Urinary bladder (tissue), 4 donors: Measurements from ENCODE around the gene GLIS2. TPM values are rescaled to one million over a fixed set of nuclear protein-coding genes. Genes with fewer than 3 reads are reported as not detected.
A peak's percentile ranks its signal among the peaks of the same experiment; 100 is the strongest.

Source experiments
- DNase-seq: peaks from one replicate; pipeline ENCODE4 v3.0.0-alpha.2; 2015; ENCODE audit errors: extremely low spot score
- H3K27ac ChIP-seq: one replicate; pipeline ENCODE4 v1.5.1; 2013; ENCODE audit warnings: low read depth, mild to moderate bottlenecking, moderate library complexity
- H3K36me3 ChIP-seq: one replicate; pipeline ENCODE4 v1.6.1; 2013; ENCODE audit warnings: mild to moderate bottlenecking, moderate library complexity; ENCODE audit not compliant: insufficient read depth
- H3K4me1 ChIP-seq: one replicate; pipeline ENCODE4 v1.6.1; 2013; ENCODE audit warnings: mild to moderate bottlenecking, moderate library complexity; ENCODE audit not compliant: insufficient read depth
- H3K4me3 ChIP-seq: one replicate; pipeline ENCODE4 v1.5.1; 2013; ENCODE audit warnings: low read depth, low read length
- WGBS: extraction: QIAGEN DNeasy Blood & Tissue Kit; methylation state at CpG from one replicate; pipeline ENCODE4 v1.1.7; 2013; 5-methylcytosine and 5-hydroxymethylcytosine counted together
- polyA plus RNA-seq: library from polyadenylated mRNA; stranded (reverse); fragments of 200-250 nt; gene quantifications from one replicate; pipeline ENCODE4 v1.2.3, GENCODE V29; 2013
- total RNA-seq: library from RNA; depleted of rRNA; stranded (reverse); fragments of >200 nt; gene quantifications from one replicate; pipeline ENCODE4 v1.2.3, GENCODE V29; 2014
- donor health status: healthy with polysubstance abuse.
- donor health status: healthy.

Gene GLIS2
- total and polyA plus RNA-seq, 2 donors, result 6.1 to 22.1 TPM

GRCh38 chr16:4362476-4363135 is 46.7 kb downstream of the GLIS2 start:
- Histone ChIP-seq H3K27ac (no peak overlapping the region), H3K36me3 (peaks cover 1% of the 10 kb centered on the region), H3K4me1 (no peaks in the 10 kb centered on the region), H3K4me3 (no peak overlapping the region)
- DNase-seq, result no peak
- WGBS, result 91% methylated on average over 19 of the region's 19 CpGs

- Histone ChIP-seq H3K27ac (no peak overlapping the region), H3K4me1 (no peaks in the 10 kb centered on the region), H3K4me3 (no peak overlapping the region), H3K36me3 (no peaks in the 10 kb centered on the region)
- 92% methylated on average over 37 of the region's 37 CpGs for WGBS
- no peak for DNase-seq
Measured at GRCh38 chr16:4364196-4365013, 48.5 kb downstream of the GLIS2 start.

GRCh38 chr16:4365014-4365406 is 49.1 kb downstream of the GLIS2 start:
- no peak for DNase-seq
- 95% methylated on average over 10 of the region's 10 CpGs for WGBS

GRCh38 chr16:4365615-4366014 is 49.7 kb downstream of the GLIS2 start:
- WGBS, result 92% methylated on average over 12 of the region's 12 CpGs
- Histone ChIP-seq H3K27ac (no peak overlapping the region), H3K4me3 (no peak overlapping the region), H3K4me1 (no peaks in the 10 kb centered on the region), H3K36me3 (no peaks in the 10 kb centered on the region)
- DNase-seq, result no peak

More at GRCh38 chr16:4365014-4365406, 49.1 kb downstream of the GLIS2 start:
- no peak overlapping the region for H3K27ac ChIP-seq
- H3K4me1 ChIP-seq, result no peaks in the 10 kb centered on the region
- H3K36me3 ChIP-seq, result no peaks in the 10 kb centered on the region
- H3K4me3 ChIP-seq, result no peak overlapping the region

- 89% methylated on average over 13 of the region's 13 CpGs for WGBS
- H3K27ac ChIP-seq, result no peak overlapping the region
- H3K4me1 ChIP-seq, result no peaks in the 10 kb centered on the region
- H3K4me3 ChIP-seq, result no peak overlapping the region
- DNase-seq, result no peak
- no peaks in the 10 kb centered on the region for H3K36me3 ChIP-seq
Measured at GRCh38 chr16:4366016-4366415, 50.1 kb downstream of the GLIS2 start.

- Histone ChIP-seq H3K27ac (no peak overlapping the region), H3K4me1 (no peaks in the 10 kb centered on the region), H3K36me3 (no peaks in the 10 kb centered on the region), H3K4me3 (no peak overlapping the region)
- 96% methylated on average over 5 of the region's 5 CpGs for WGBS
- DNase-seq, result no peak
Measured at GRCh38 chr16:4367393-4367856, 51.6 kb downstream of the GLIS2 start.

- WGBS, result 85% methylated on average over 13 of the region's 13 CpGs
- Histone ChIP-seq H3K4me3 (no peak overlapping the region), H3K27ac (peak overlapping the region; percentile 11), H3K36me3 (no peaks in the 10 kb centered on the region), H3K4me1 (no peaks in the 10 kb centered on the region)
- DNase-seq, result no peak
Measured at GRCh38 chr16:4369007-4369733, 53.3 kb downstream of the GLIS2 start.

- Histone ChIP-seq H3K4me3 (no peak overlapping the region), H3K36me3 (no peaks in the 10 kb centered on the region), H3K27ac (peak overlapping the region; percentile 76), H3K4me1 (no peaks in the 10 kb centered on the region)
- DNase-seq, result no peak
- WGBS, result 79% methylated on average over 3 of the region's 3 CpGs
Measured at GRCh38 chr16:4370151-4370550, 54.3 kb downstream of the GLIS2 start.

GRCh38 chr16:4370570-4371356 is 54.9 kb downstream of the GLIS2 start:
- WGBS, result 34% methylated on average over 14 of the region's 14 CpGs
- H3K27ac ChIP-seq, result peak overlapping the region; percentile 76
- no peak for DNase-seq
- H3K36me3 ChIP-seq, result no peaks in the 10 kb centered on the region
- H3K4me3 ChIP-seq, result no peak overlapping the region
- no peaks in the 10 kb centered on the region for H3K4me1 ChIP-seq

- no peak for DNase-seq
- Histone ChIP-seq H3K36me3 (no peaks in the 10 kb centered on the region), H3K4me3 (peak within 1 kb of the TSS; percentile 86), H3K4me1 (no peaks in the 10 kb centered on the region), H3K27ac (peak within 1 kb of the TSS; percentile 88)
- 3% methylated on average over 50 of the region's 50 CpGs for WGBS
Measured at GRCh38 chr16:4371357-4372000, 55.6 kb downstream of the GLIS2 start, which contains the start of gene VASN. Gene VASN (plus strand): TSS chr16:4371848. CDS start chr16:4380878, 9,030 bp downstream.

- peak overlapping the region; percentile 86 for H3K4me3 ChIP-seq
- H3K36me3 ChIP-seq, result no peaks in the 10 kb centered on the region
- no peaks in the 10 kb centered on the region for H3K4me1 ChIP-seq
- peak overlapping the region; percentile 88 for H3K27ac ChIP-seq
- no peak for DNase-seq
- 3% methylated on average over 43 of the region's 43 CpGs for WGBS
Measured at GRCh38 chr16:4372001-4372577, 56.2 kb downstream of the GLIS2 start.

GRCh38 chr16:4372578-4373355 is 56.9 kb downstream of the GLIS2 start:
- no peaks in the 10 kb centered on the region for H3K4me1 ChIP-seq
- 29% methylated on average over 10 of the region's 10 CpGs for WGBS

More at GRCh38 chr16:4372578-4373355, 56.9 kb downstream of the GLIS2 start:
- no peaks in the 10 kb centered on the region for H3K36me3 ChIP-seq
- peak overlapping the region; percentile 86 for H3K4me3 ChIP-seq
- H3K27ac ChIP-seq, result peak overlapping the region; percentile 88
- no peak for DNase-seq
